ENCODE results near the gene P3H1.

DNA sequence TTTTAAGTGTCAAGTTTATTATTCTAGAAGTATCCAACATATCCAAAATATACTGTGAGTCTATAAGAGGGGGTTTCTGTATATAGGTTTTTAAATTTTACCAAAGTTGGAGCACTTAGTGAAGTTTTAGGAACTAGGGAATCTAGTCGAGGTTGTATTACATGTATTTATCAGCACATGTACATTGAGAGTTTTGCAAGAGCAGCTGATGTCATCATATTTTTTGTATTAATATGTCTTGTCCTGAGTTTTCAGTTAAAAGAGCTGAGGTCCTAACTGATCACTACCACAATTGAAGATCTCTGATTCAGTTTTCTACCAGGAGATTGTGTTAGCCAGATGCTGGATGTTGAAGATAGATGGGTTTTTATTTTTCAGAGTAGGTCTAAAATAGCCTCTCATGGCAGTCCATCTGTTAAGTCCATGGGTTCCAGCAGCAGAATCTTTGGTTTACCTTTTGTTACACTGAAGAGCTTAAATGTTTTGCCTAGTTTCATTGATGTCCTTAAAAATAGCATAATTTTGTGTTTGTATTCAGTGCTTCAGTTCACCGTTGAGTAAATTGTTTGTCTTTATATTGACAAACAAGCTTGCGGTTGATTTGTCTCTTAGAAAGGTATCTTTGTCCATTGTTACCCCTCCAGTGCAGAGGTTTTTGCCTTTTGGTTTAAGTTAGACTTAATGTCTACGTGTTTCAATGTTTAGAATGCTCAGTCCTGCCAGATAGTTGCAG is 68.6 kb downstream of the P3H1 start:
- TF ChIP-seq, protein P1, sequence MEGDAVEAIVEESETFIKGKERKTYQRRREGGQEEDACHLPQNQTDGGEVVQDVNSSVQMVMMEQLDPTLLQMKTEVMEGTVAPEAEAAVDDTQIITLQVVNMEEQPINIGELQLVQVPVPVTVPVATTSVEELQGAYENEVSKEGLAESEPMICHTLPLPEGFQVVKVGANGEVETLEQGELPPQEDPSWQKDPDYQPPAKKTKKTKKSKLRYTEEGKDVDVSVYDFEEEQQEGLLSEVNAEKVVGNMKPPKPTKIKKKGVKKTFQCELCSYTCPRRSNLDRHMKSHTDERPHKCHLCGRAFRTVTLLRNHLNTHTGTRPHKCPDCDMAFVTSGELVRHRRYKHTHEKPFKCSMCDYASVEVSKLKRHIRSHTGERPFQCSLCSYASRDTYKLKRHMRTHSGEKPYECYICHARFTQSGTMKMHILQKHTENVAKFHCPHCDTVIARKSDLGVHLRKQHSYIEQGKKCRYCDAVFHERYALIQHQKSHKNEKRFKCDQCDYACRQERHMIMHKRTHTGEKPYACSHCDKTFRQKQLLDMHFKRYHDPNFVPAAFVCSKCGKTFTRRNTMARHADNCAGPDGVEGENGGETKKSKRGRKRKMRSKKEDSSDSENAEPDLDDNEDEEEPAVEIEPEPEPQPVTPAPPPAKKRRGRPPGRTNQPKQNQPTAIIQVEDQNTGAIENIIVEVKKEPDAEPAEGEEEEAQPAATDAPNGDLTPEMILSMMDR (IDR thresholded peaks at IDR 0.05) = no peak
- no peak for TF ChIP-seq POLR2A (IDR thresholded peaks at IDR 0.05)
